ENCODE data around the gene TREML2. TPM values are rescaled to one million over a fixed set of nuclear protein-coding genes. Genes with fewer than 3 reads are reported as not detected.

The TREML2 gene
- total RNA-seq, 1 experiment from 2014 or later, result not detected

- no peak for DNase-seq (ENCODE audit: low spot score)
Measured at GRCh38 chr6:41150671-41151070, 50.3 kb downstream of the TREML2 start.

GRCh38 chr6:41147917-41148316 lies 53.0 kb downstream of the TREML2 start:
- DNase-seq (ENCODE audit: low spot score), result no peak

Other genes starting within 250 kb of the TREML2 start
- gene UNC5CL, start 161.9 kb downstream of the TREML2 start, total RNA-seq (2014; rRNA removed; shearing (Covaris generic)), result 0.62 TPM in 1 of 2 replicates, not detected in the other
- not detected in 2 replicates for gene TSPO2, start 158.7 kb downstream of the TREML2 start, total RNA-seq (2014; rRNA removed; shearing (Covaris generic))
- not detected in 2 replicates for gene APOBEC2, start 147.9 kb downstream of the TREML2 start, total RNA-seq (2014; rRNA removed; shearing (Covaris generic))
- gene OARD1, start 128.8 kb downstream of the TREML2 start, total RNA-seq (2014; rRNA removed; shearing (Covaris generic)), result 9.3 and 15.2 TPM in 2 replicates
- gene NFYA, start 128.2 kb downstream of the TREML2 start, total RNA-seq (2014; rRNA removed; shearing (Covaris generic)), result 12.9 and 15.4 TPM in 2 replicates
- not detected in 2 replicates for gene TREML1, start 46.8 kb downstream of the TREML2 start, total RNA-seq (2014; rRNA removed; shearing (Covaris generic))
- not detected in 2 replicates for gene TREM2, start 38.0 kb downstream of the TREML2 start, total RNA-seq (2014; rRNA removed; shearing (Covaris generic))
- gene TREML4, start 27.2 kb upstream of the TREML2 start, total RNA-seq (2014; rRNA removed; shearing (Covaris generic)), result not detected in 2 replicates
- not detected in 2 replicates for gene TREM1, start 85.5 kb upstream of the TREML2 start, total RNA-seq (2014; rRNA removed; shearing (Covaris generic))
- gene NCR2, start 134.5 kb upstream of the TREML2 start, total RNA-seq (2014; rRNA removed; shearing (Covaris generic)), result not detected in 2 replicates

Measured in A172 (cell line).